Epithelial cell of proximal tubule (primary cell): Measurements from ENCODE around the gene IRAK4. TPM values are rescaled to one million over a fixed set of nuclear protein-coding genes. Genes with fewer than 3 reads are reported as not detected.
"Not testable (repeated sequence)": the region's sequence is repeated elsewhere in the genome, so short reads cannot be mapped to it uniquely, and the experiment has no call there.

Experiments used
- DNase-seq: peaks from one replicate; pipeline ENCODE4 v3.0.0-alpha.2; 2011; ENCODE audit warnings: low read depth
- H3K4me3 ChIP-seq: 2 replicates; pipeline ENCODE4 v1.5.1; 2011; ENCODE audit warnings: low read depth, mild to moderate bottlenecking, low read length
- total RNA-seq: library from RNA; depleted of rRNA; stranded (reverse); fragments of >200 nt; gene quantifications from 2 replicates; pipeline ENCODE4 v1.2.3, GENCODE V29; 2015
- TF ChIP-seq, protein P1 (sequence below): conservative IDR thresholded peaks from 2 replicates; pipeline ENCODE4 v1.5.1; 2012; ENCODE audit warnings: low read depth, mild to moderate bottlenecking, low read length

Gene IRAK4
- total RNA-seq, 1 donor from 2014 or later = 9.7 TPM

DNA sequence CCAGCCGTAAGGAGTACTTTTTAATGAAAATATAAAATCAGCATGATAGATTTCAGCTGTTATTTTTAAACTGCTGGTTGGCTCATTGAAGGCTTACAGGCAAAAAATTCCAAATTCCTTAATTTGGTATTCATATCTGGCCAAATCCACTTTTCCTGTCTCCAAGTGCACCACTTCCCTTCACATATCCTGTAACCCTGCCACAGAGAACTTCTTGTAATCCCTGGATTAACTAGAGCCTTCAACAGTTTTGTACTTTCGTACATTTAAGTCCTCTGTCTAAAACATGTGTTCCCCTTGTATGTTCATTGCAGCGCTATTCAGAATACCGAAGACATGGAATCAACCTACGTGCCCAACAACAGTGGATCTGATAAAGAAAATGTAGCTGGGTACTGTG, 9.7 kb upstream of the IRAK4 start:
- TF ChIP-seq, protein P1, sequence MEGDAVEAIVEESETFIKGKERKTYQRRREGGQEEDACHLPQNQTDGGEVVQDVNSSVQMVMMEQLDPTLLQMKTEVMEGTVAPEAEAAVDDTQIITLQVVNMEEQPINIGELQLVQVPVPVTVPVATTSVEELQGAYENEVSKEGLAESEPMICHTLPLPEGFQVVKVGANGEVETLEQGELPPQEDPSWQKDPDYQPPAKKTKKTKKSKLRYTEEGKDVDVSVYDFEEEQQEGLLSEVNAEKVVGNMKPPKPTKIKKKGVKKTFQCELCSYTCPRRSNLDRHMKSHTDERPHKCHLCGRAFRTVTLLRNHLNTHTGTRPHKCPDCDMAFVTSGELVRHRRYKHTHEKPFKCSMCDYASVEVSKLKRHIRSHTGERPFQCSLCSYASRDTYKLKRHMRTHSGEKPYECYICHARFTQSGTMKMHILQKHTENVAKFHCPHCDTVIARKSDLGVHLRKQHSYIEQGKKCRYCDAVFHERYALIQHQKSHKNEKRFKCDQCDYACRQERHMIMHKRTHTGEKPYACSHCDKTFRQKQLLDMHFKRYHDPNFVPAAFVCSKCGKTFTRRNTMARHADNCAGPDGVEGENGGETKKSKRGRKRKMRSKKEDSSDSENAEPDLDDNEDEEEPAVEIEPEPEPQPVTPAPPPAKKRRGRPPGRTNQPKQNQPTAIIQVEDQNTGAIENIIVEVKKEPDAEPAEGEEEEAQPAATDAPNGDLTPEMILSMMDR = no peak
- no peak for DNase-seq
- H3K4me3 ChIP-seq = no peak overlapping the region

DNA sequence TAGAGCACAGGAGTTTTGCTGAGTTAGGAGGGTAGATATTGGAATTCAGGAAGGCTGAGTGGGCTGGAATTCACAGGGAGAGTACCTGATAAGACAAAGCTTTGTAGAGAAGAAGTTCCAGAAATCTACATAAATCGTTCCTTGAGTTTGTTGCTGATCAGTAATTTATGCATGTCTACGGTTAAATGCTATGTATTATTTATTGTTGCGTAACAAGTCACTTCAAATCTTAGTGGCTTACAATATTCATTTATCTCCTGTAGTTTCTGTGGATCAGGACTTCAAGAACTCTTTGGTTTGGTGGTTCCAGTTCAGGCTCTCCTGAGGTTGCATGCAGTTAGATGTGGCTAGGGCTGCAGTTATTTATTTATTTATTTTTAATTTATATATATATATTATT, 7.9 kb upstream of the IRAK4 start:
- no peak for DNase-seq
- TF ChIP-seq, protein P1 = no peak

DNA sequence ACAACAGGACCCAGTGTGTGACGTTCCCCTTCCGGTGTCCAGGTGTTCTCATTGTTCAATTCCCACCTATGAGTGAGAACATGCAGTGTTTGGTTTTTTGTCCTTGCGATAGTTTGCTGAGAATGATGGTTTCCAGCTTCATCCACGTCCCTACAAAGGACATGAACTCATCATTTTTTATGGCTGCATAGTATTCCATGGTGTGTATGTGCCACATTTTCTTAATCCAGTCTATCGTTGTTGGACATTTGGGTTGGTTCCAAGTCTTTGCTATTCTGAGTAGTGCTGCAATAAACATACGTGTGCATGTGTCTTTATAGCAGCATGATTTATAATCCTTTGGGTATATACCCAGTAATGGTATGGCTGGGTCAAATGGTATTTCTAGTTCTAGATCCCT, 7.4 kb upstream of the IRAK4 start:
- H3K4me3 ChIP-seq, DNase-seq: not testable (repeated sequence)

More for the DNA sequence above, 7.9 kb upstream of the IRAK4 start:
- no peak overlapping the region for H3K4me3 ChIP-seq

DNA sequence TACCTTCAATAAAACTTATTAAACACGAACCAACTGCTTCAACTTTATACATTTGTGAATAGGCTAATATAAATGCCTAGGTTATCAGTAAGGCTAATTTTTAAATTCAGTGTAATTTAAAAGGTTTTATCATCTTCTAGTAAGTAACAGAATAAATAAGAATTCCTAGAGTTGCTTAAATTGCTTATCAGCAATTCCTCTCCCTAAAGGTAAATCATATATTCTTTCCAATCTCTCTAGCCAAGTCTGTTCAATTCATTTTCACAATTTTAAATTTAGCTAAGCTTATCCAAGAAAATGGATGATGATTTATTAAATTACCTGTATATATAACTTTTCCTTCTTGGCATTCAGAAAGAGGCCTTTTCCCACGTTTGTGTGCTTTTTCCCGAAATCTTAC, 4.7 kb upstream of the IRAK4 start:
- no peak for DNase-seq
- H3K4me3 ChIP-seq = no peak overlapping the region
- TF ChIP-seq, protein P1 = no peak

DNA sequence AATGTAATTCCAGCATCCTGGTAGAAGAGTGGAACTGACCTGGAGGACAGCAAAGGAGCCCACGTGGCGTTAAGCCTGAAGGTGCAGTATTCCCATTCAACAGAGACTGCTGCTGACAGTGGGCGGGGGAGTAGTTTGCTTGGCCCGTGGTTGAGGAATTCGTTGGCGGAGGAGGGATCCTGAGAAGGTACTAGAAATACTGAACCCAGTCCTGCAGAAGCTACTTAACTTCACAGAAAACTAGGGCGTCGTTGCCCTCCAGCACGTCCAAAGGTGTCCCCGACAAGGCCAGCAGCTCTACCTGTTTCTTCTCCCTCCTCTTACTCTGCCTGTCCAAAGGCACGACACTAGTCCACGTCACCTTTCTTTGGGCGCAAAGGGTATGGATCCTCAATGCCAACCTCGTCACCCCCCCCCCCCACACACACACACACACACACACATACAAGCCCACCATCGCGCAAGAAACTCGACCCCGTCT, 464 bp upstream of the IRAK4 start:
- peak overlapping the region; percentile 75 for H3K4me3 ChIP-seq
- peak; percentile 0 for DNase-seq
- TF ChIP-seq, protein P1 = no peak

DNA sequence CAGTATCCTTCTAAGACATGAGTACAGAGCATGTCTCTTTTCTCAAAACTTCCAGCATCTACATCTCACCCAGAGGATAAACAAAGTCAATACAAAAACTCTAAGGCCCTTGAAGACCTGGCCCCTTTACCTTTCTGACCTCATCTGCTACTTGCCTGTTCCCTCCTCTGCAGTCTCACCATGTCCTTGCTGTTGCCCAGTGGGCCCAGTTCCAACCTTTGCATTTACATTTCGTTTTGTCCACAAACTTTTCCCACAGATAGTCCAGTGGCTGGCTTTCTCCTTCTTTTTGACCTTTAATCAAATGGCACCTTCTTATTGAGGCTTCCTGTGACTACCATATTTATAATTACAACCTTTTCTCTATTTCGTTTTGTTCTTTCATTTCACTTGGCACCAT, 1.6 kb downstream of the IRAK4 start:
- TF ChIP-seq, protein P1 = no peak
- H3K4me3 ChIP-seq = no peak overlapping the region
- no peak for DNase-seq

DNA sequence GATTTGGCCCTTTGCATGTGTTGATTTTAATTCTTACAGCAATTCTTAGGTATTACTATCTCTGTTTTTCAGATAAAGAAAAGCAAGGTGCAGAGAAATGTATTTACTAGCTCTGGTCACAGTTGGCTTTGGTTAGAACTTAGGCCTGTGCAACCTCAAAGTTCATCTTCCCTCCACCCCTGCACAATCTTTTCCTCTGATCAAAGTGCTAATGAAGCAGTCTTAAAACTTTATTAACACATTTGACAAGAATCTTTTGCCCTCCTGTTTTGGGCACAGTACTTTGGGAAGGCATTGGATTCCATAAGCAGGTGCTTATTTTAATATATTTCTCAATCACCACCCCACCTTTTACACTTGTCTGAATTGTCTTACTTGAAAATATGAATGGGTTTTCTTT, 2.7 kb downstream of the IRAK4 start:
- no peak overlapping the region for H3K4me3 ChIP-seq
- TF ChIP-seq, protein P1 = no peak
- DNase-seq = no peak
